Loucy (cell line): ENCODE data around the gene MYO18A.

Source experiments
- H2AFZ ChIP-seq: fragments of 200-600 bp; sonication (generic); 2 replicates; pipeline ENCODE4 v1.6.0; 2016; ENCODE audit warnings: antibody characterized with exemption, mild to moderate bottlenecking, low read length, moderate library complexity
- H3F3A ChIP-seq: fragments of 200-600 bp; 2 replicates; pipeline ENCODE4 v1.6.0; 2016; ENCODE audit warnings: antibody characterized with exemption, low read depth, mild to moderate bottlenecking
- H3K27me3 ChIP-seq: fragments of 200-600 bp; sonication (generic); 2 replicates; pipeline ENCODE4 v1.6.1; 2014; ENCODE audit warnings: low read length, mild to moderate bottlenecking; ENCODE audit not compliant: insufficient read depth, poor library complexity, severe bottlenecking
- H3K36me3 ChIP-seq: fragments of 200-600 bp; sonication (generic); 2 replicates; pipeline ENCODE4 v1.6.1; 2016; ENCODE audit warnings: low read length; ENCODE audit not compliant: insufficient read depth
- H3K4me1 ChIP-seq: fragments of 200-600 bp; sonication (generic); 2 replicates; pipeline ENCODE4 v1.5.1; 2014; ENCODE audit warnings: low read length, mild to moderate bottlenecking; ENCODE audit not compliant: insufficient read depth, poor library complexity, severe bottlenecking
- H3K4me2 ChIP-seq: fragments of 200-600 bp; sonication (generic); 2 replicates; pipeline ENCODE4 v1.6.0; 2014; ENCODE audit warnings: antibody characterized with exemption, low read length, low read depth, mild to moderate bottlenecking; ENCODE audit not compliant: poor library complexity, severe bottlenecking
- H3K4me3 ChIP-seq: fragments of 200-600 bp; sonication (generic); 2 replicates; pipeline ENCODE4 v1.5.1; 2014; ENCODE audit warnings: low read length, mild to moderate bottlenecking, mixed read lengths; ENCODE audit not compliant: poor library complexity, severe bottlenecking
- H3K79me2 ChIP-seq: fragments of 200-600 bp; sonication (generic); 2 replicates; pipeline ENCODE4 v1.6.1; 2014; ENCODE audit warnings: low read length; ENCODE audit not compliant: insufficient read depth
- H3K9ac ChIP-seq: fragments of 200-600 bp; sonication (generic); 2 replicates; pipeline ENCODE4 v1.6.0; 2014; ENCODE audit warnings: mild to moderate bottlenecking, low read depth, low read length, moderate library complexity; ENCODE audit not compliant: poor library complexity, severe bottlenecking
- H3K9me2 ChIP-seq: fragments of 200-600 bp; sonication (generic); replicated peaks from 2 replicates; pipeline ENCODE4 v1.6.1; 2016; ENCODE audit warnings: low read depth, low read length, mixed read lengths
- H3K9me3 ChIP-seq: fragments of 200-600 bp; sonication (generic); 2 replicates; pipeline ENCODE4 v1.6.1; 2014; ENCODE audit warnings: mild to moderate bottlenecking, antibody characterized with exemption, low read length, low read depth; ENCODE audit not compliant: insufficient read depth
- H4K20me1 ChIP-seq: fragments of 200-600 bp; sonication (generic); 2 replicates; pipeline ENCODE4 v1.6.0; 2014; ENCODE audit warnings: antibody characterized with exemption, low read length, mild to moderate bottlenecking; ENCODE audit not compliant: insufficient read depth, poor library complexity, severe bottlenecking
- EZH2phosphoT487 ChIP-seq: fragments of 200-600 bp; IDR thresholded peaks from 2 replicates; pipeline ENCODE4 v1.6.1; 2018; ENCODE audit warnings: antibody characterized with exemption, mild to moderate bottlenecking, moderate library complexity, borderline replicate concordance
- TF ChIP-seq, protein P1 (sequence below): fragments of 200-600 bp; sonication (generic); conservative IDR thresholded peaks from 2 replicates; pipeline ENCODE4 v1.5.1; 2014; ENCODE audit warnings: mild to moderate bottlenecking, antibody characterized with exemption, low read length

Gene MYO18A

DNA sequence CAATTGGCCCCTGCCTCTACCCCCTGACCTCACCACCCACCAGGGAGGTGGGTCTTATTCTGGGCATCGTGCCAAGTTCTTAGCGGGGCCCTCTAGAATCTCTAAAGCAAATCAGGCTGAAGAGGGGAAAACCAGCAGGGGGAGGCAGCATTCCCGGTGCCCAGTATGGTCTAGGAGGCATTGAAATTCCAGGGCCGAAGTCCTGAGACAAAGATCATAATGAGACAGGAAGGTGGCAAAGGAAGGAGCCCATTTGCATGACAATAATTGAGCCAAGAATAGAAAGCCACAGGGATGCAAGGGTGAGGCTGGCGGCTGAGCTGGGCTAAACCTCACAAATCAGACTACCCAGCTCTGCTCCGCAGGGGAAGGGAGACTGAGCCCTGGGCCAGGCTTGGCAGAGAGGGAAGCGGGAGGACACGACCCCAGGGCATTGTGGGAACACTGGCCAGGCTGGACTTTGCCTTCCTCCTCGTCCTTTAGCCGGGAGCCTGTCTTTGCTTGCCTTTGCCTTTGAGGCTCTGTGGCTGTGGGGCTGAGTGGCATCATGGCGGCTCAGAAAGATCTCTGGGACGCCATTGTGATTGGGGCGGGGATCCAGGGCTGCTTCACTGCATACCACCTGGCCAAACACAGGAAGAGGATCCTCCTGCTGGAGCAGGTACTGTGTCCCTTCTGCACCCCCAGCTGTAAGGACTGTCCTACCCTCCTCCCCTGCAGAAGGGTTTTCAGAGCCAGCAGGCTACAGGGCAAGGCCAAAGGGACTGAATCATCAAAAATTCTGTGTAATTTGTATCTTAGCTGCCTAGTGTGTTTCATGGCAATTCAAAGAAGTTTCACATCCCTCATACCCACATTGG lies 137.3 kb downstream of the MYO18A start, which contains the start of gene PIPOX:
TSS of gene PIPOX (plus strand) at position 463 of the 860 bp plus-strand sequence. CDS start at position 548, 85 bp downstream.
- Histone ChIP-seq H3K4me3 (no peak within 1 kb of the TSS), H3K9me3 (no peaks in the 10 kb centered on the region), H2AFZ (no peak within 1 kb of the TSS), H3K9ac (no peak within 1 kb of the TSS), H3K27me3 (no peaks in the 10 kb centered on the region), H3K79me2 (no peaks in the 10 kb centered on the region), H3F3A (no peaks in the 10 kb centered on the region), H4K20me1 (no peaks in the 10 kb centered on the region), H3K4me2 (peak within 1 kb of the TSS; percentile 18), H3K36me3 (no peaks in the 10 kb centered on the region), H3K4me1 (no peaks in the 10 kb centered on the region), H3K9me2 (no peaks in the 10 kb centered on the region)
- TF ChIP-seq, protein P1, sequence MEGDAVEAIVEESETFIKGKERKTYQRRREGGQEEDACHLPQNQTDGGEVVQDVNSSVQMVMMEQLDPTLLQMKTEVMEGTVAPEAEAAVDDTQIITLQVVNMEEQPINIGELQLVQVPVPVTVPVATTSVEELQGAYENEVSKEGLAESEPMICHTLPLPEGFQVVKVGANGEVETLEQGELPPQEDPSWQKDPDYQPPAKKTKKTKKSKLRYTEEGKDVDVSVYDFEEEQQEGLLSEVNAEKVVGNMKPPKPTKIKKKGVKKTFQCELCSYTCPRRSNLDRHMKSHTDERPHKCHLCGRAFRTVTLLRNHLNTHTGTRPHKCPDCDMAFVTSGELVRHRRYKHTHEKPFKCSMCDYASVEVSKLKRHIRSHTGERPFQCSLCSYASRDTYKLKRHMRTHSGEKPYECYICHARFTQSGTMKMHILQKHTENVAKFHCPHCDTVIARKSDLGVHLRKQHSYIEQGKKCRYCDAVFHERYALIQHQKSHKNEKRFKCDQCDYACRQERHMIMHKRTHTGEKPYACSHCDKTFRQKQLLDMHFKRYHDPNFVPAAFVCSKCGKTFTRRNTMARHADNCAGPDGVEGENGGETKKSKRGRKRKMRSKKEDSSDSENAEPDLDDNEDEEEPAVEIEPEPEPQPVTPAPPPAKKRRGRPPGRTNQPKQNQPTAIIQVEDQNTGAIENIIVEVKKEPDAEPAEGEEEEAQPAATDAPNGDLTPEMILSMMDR = no peak
- no peak for TF ChIP-seq EZH2phosphoT487

DNA sequence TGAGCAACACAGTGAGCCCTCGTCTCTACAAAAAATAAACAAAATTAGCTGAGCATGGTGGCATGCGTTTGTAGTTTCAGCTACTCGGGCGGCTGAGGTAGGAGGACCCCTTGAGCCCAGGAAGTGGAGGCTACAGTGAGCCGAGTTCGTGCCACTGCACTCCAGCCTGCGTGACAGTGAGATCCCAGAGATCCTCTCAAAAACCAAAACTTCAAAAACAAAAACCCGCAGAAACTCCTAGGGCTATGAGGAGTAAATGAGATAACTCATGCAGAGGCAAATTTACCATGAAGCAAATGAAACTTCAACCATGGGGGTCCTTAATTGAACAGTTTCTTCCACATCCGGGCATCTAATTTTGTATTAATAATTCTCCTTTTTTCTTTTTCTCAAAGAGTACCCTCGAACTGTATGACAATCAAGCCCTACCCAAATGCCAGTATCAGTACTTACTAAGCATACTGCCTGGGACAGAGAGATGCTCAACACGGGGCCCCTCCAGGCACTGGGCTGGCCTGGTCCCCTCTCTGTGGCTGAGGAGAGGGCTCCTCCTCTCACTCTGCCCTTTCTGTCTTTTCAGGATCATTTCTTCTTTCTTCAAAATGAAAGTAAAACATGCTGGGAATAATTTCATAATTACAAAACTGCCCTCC lies 138.0 kb downstream of the MYO18A start:
- no peak overlapping the region for H3K9ac ChIP-seq
- H3K79me2 ChIP-seq = no peaks in the 10 kb centered on the region
- H3K9me2 ChIP-seq = no peaks in the 10 kb centered on the region
- no peak overlapping the region for H3K4me3 ChIP-seq
- H3K4me2 ChIP-seq = peak overlapping the region; percentile 18
- H3F3A ChIP-seq = no peaks in the 10 kb centered on the region
- H2AFZ ChIP-seq = no peak overlapping the region
- H3K36me3 ChIP-seq = no peaks in the 10 kb centered on the region
- no peaks in the 10 kb centered on the region for H3K9me3 ChIP-seq
- TF ChIP-seq, protein P1 = no peak
- TF ChIP-seq EZH2phosphoT487 = no peak
- H3K4me1 ChIP-seq = no peaks in the 10 kb centered on the region
- no peaks in the 10 kb centered on the region for H4K20me1 ChIP-seq
- no peaks in the 10 kb centered on the region for H3K27me3 ChIP-seq

DNA sequence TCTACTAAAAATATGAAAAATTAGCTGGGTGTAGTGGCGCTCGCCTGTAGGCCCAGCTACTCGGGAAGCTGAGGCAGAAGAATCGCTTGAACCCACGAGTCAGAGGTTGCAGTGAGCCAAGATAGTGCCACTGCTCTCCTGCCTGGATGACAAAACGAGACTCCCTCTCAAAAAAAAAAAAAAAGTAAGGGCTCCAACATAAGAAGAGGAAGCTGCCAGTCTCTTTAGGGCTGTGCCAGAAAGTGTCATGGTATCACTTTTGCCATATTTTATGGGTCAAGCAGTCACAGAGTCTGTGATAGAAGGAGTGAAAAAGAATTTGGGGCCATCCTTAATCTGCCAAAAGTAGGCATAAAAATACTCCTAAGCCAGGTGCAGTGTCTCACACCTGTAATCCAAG lies 138.6 kb downstream of the MYO18A start:
- Histone ChIP-seq H3K36me3 (no peaks in the 10 kb centered on the region), H3K4me3 (no peak overlapping the region), H3K9ac (no peak overlapping the region), H3K4me2 (no peak overlapping the region), H2AFZ (no peak overlapping the region), H3F3A (no peaks in the 10 kb centered on the region), H3K4me1 (no peaks in the 10 kb centered on the region), H3K79me2 (no peaks in the 10 kb centered on the region), H4K20me1 (no peaks in the 10 kb centered on the region), H3K9me3 (no peaks in the 10 kb centered on the region), H3K27me3 (no peaks in the 10 kb centered on the region), H3K9me2 (no peaks in the 10 kb centered on the region)
- no peak for TF ChIP-seq EZH2phosphoT487
- TF ChIP-seq, protein P1 = no peak
